ENCODE measurements around the gene ASTN2.

DNA sequence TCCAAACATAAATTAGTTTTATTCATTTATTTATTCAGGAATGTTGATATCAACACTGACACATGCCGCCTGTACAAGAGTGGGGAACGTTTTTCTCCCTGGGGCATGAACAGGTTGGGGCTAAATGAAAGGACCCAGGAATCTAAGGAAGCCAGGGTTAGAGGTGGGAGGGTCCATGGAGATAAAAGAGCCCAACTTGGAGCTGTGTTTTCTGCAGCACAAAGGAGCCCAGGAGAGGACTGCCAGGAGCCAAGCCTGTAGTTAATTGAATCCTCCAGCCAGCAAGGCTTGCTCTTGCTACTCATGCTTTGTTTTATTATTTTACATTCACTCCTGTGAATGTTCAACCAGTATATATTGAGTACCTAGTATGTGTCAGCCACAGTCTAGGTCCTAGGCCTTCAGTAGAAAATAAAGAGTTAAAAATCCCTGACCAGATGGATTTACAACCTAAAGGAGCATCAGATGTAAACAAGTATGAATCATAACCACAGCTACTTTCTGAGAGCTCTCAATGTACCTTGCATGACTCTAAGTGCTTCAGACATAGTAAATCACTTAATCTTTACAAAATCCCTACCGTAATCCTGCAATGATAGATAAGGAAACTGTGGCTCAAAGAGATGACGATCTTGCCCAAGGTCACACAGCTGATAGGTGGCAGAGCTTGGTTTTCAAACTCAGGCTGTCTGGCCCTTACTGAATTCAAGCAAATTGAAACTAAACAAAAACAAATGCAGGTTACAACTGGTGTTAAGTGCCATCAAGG is 69.8 kb downstream of the ASTN2 start:
- no peak for TF ChIP-seq POLR2A (IDR thresholded peaks at IDR 0.05; ENCODE audit: low read length)
- no peak for TF ChIP-seq GATA1 (IDR thresholded peaks at IDR 0.05; ENCODE audit: low read depth, low read length)

Measured in erythroblast (primary cell).